Measurements from ENCODE around the gene KDELR3. TPM values are rescaled to one million over a fixed set of nuclear protein-coding genes. Genes with fewer than 3 reads are reported as not detected.

The KDELR3 gene
- total and polyA plus RNA-seq, 7 donors: 0.53 to 1.9 (median 0.95) TPM

DNA sequence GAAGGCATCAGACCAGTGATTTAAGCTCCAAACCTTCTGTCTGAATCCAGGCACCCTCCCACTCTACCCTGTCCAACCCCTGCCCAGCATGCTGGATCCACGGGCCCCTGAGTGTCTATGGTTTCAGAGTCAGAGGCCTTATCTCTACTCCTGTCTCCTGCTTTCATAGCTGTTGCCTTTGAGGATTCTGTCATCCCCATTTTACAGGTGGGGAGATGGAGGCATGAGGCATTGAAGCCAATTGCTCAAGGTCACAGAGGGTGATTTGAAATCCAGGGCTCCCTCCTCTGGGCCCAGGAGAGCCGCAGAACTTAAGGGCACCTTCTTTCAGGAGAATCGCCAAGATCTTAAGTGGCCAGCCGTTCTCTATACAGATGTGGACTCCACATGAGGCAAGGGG is 16.0 kb upstream of the KDELR3 start:
- no peaks in the 10 kb centered on the region for H3K4me1 ChIP-seq
- no peak overlapping the region for H3K27ac ChIP-seq
- H3K36me3 ChIP-seq (ENCODE audit: insufficient read depth in 1 of 2, low read depth in 1 of 2): no peaks in the 10 kb centered on the region
- no peak overlapping the region for H3K4me3 ChIP-seq
- DNase-seq: no peak
- intact Hi-C loops (cut with DNase I): no loop called here
- TF ChIP-seq, protein P1, sequence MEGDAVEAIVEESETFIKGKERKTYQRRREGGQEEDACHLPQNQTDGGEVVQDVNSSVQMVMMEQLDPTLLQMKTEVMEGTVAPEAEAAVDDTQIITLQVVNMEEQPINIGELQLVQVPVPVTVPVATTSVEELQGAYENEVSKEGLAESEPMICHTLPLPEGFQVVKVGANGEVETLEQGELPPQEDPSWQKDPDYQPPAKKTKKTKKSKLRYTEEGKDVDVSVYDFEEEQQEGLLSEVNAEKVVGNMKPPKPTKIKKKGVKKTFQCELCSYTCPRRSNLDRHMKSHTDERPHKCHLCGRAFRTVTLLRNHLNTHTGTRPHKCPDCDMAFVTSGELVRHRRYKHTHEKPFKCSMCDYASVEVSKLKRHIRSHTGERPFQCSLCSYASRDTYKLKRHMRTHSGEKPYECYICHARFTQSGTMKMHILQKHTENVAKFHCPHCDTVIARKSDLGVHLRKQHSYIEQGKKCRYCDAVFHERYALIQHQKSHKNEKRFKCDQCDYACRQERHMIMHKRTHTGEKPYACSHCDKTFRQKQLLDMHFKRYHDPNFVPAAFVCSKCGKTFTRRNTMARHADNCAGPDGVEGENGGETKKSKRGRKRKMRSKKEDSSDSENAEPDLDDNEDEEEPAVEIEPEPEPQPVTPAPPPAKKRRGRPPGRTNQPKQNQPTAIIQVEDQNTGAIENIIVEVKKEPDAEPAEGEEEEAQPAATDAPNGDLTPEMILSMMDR (IDR thresholded peaks at IDR 0.05): no peak
- no peak for ATAC-seq
- H3K9me3 ChIP-seq: no peaks in the 10 kb centered on the region
- WGBS, 3 donors: 64 to 68% (median 66%) methylated on average over 4 of the region's 4 CpGs
- H3K27me3 ChIP-seq (ENCODE audit: insufficient read depth in 3 of 3, low read length in 2 of 3): peaks cover 0 to 78% (median 20%) of the 10 kb centered on the region in 3 donors

DNA sequence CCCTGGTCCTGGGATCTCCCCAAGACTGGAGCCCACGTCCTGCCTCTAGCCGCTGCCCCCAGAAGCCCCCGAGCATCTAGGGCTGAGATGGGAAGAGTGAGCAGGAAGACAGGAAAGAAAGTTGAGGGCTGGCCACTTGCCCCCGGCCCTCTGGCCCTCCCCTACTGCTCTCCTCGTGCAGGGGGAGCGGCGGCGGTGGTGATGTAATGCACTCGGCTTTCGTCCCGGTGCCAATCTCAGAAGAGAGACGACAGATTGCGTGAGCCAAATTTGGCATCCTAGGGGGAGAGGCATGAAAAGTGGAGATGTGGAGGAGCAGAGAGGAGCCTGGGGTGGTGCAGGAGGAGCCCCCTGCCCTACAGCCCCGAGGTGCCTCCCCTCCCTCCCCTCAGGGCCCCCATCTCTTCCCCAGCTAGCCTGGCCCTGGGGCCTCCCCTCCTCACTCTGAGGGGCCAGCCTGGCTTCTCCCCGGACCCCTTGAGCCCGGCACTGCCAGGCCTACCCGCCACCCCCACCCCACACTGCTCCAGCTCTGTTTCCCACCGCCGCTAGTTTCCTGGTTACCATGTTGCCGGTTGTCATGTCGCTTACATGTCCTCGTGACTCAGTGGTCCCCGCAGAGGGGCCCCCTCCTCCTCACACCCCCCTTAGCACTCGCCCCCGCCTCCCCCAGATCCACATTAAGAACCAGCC is 15.4 kb upstream of the KDELR3 start:
- peaks cover 0 to 84% (median 22%) of the 10 kb centered on the region in 3 donors for H3K27me3 ChIP-seq (ENCODE audit: insufficient read depth in 3 of 3, low read length in 2 of 3)
- 23 to 28% (median 24%) methylated on average over 24 to 25 of the region's 25 CpGs for WGBS, 3 donors
- ATAC-seq: peak in 1 of 4 donors; percentile 37

DNA sequence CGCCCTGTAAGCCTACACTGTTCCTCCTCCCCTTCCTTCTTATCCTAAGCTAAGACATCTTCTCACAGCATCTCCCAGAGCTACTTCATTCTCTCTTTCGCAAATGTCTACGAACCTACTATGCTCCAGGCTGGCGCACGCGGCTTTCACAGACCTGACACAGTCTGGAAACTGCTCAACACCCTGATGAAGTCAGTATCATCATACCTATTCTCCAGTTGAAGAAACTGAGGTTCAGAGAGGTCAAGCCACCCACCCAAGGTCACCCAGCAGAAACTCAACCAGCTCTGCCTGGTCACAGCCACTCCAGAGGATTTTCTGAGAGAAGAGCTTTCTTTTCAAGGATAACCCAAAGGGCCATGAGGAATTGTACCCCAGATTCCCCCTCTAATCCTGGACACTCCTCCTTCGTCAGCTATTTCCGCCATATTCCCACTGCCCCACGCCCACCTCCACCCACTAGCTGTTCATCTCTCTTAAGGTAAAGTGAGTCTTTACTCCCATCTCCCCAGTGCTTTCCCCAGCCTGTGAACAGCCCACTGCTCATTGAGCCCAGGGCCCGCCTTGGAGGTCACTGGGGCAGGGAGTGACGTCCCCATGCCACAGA is 14.7 kb upstream of the KDELR3 start:
- Histone ChIP-seq H3K4me1 (no peaks in the 10 kb centered on the region), H3K9me3 (no peaks in the 10 kb centered on the region), H3K4me3 (no peak overlapping the region), H3K27ac (no peak overlapping the region), H3K27me3 (ENCODE audit: insufficient read depth in 3 of 3, low read length in 2 of 3) (peaks cover 0 to 89% (median 22%) of the 10 kb centered on the region in 3 donors), H3K36me3 (ENCODE audit: insufficient read depth in 1 of 2, low read depth in 1 of 2) (no peaks in the 10 kb centered on the region)
- WGBS, 3 donors: 79 to 85% (median 82%) methylated on average over 11 of the region's 11 CpGs
- TF ChIP-seq, protein P1 (IDR thresholded peaks at IDR 0.05): no peak
- ATAC-seq (no peak), DNase-seq (no peak)
- intact Hi-C loops (cut with DNase I): no loop called here

More for the DNA sequence above, 15.4 kb upstream of the KDELR3 start:
- TF ChIP-seq, protein P1 (IDR thresholded peaks at IDR 0.05): no peak
- Histone ChIP-seq H3K27ac (no peak overlapping the region), H3K36me3 (ENCODE audit: insufficient read depth in 1 of 2, low read depth in 1 of 2) (no peaks in the 10 kb centered on the region), H3K9me3 (no peaks in the 10 kb centered on the region), H3K4me1 (no peaks in the 10 kb centered on the region), H3K4me3 (no peak overlapping the region)
- no peak for DNase-seq
- intact Hi-C loops (cut with DNase I): no loop called here

DNA sequence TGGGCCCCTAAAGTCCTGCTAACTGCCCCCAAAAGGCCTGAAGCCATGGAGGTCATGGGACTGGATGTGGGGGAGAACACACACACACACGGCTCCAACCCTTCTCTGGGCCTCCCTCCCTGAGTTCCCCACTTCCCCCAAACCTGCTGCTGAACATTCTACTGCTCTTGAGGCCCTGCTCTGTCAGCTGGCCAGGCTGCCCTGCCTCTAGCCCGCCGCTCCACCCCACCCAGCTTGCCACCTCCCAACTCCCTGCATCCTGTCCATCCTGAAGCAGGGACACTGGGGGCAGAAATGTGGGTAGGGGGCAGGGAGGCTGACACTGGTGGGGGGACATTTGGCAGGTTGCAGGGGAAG is 13.9 kb upstream of the KDELR3 start:
- Histone ChIP-seq H3K4me1 (no peaks in the 10 kb centered on the region), H3K9me3 (no peaks in the 10 kb centered on the region), H3K4me3 (no peak overlapping the region), H3K36me3 (ENCODE audit: insufficient read depth in 1 of 2, low read depth in 1 of 2) (no peaks in the 10 kb centered on the region), H3K27me3 (ENCODE audit: insufficient read depth in 3 of 3, low read length in 2 of 3) (peaks cover 0 to 92% (median 22%) of the 10 kb centered on the region in 3 donors), H3K27ac (no peak overlapping the region)
- TF ChIP-seq, protein P1 (IDR thresholded peaks at IDR 0.05): no peak
- WGBS, 3 donors: 55 to 63% (median 61%) methylated on average over 3 of the region's 3 CpGs
- DNase-seq (no peak), ATAC-seq (peak in 1 of 4 donors; percentile 11)
- intact Hi-C loops (cut with DNase I): no loop called here

Measured in psoas muscle (tissue), 8 donors.